Activated T-cell treated with anti-CD3 and anti-CD28 coated beads, Interleukin-2, amount 50 U/mL, for 48 hours (primary cell): ENCODE data around the gene INPP5B.
"Not testable (repeated sequence)": the region's sequence is repeated elsewhere in the genome, so short reads cannot be mapped to it uniquely, and the experiment has no call there.

Experiments
- DNase-seq, 2 experiments: peaks; one replicate each; pipeline ENCODE4 v3.0.0-alpha.2; 2020

The INPP5B gene

DNA sequence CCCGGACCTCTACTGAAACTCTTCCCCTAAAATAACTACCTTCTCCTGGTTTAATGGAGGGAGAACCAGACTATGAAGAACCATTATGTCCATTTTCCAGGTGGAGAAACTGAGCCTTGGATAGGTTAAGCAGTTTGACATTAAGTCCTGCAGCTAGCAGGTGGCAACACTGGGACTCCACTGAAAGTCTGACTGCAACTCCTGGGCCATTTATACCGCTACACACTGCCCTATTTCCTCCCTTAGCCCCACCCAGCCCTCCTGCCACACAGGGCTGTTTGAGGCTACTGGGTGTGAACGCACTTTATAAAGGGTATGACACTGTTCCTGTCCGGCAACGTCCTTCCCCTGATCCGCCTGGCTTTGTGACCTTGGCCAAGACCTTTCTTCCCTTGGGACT lies 511 bp upstream of the INPP5B start:
- no peak for DNase-seq

DNA sequence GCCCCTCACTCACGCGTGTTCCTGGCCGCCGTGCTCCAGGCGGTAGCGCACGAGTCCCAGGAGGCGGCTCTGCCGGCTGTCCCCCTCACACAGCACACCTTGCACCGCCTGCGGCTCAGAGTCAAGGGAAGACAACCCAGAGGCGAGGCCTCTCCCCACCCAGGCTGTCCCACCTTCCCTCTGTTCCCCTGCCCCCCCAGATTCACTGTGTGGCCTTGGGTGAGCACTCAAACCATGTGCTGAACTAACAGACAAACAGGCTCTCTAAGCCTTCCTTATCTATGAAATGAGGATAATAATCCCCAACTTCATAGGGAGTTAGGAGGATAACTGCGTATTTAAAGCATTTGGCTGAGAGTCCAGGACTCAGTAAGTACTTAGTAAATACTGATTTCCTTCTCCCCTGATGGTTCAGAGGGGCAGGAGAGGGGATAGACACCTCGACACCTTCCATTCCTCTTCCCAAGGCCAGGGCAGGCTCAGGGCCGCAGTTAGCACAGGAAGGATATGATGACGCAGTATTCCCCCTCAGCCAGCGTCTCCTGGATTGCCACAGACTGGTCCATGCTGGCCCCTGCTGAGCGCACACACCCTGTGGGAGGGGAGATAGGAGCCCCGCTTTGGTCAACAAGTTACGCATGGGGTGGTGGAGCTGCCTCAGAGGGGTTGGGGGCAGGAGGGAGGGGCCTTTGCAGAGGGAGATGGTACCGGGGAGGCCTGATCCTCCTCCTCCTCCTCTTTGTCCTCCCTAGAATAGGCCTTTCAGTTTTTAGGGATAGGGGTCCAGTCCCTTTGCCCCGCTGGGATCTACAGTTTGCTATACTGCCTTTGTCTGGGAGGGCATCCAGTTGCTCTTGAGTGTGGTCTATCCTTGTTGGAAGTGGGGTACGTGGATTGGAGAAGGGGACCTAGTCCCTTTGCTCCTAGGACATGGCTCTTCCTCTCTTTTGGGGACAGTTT lies 830 bp downstream of the INPP5B start:
- no peak for DNase-seq

DNA sequence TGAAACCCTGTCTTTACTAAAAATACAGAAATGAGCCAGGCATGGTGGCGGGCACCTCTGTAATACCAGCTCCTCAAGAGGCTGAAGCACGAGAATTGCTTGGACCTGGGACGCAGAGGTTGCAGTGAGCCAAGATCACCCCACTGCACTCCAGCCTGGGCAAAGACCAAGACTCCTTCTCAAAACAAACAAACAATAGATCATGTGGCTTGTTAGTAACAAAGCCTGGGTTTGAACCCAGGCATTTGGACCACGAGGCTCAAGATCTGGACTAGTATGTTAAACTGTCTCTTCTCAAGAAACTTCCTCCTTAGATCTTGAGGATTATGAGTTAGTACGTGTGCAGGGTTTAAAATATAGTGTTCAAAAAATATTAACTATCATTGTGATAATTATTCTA lies 1.6 kb downstream of the INPP5B start:
- DNase-seq, result no peak

DNA sequence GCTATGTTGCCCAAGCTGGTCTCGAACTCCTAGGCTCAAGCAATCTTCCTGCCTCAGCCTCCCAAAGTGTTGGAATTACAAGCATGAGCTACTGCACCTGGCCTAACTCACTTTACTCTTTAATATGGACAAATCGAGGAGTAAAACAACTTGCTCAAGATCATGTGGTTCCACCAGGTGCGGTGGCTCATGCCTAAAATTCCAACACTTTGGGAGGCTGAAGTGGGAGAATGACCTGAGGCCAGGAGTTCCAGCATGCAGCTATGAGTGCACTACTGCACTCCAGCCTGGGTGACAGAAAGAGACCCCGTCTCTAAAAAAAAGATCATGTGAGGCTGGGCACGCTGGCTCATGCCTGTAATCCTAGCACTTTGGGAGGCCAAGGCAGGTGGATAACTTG lies 2.0 kb downstream of the INPP5B start:
- DNase-seq, result no peak

DNA sequence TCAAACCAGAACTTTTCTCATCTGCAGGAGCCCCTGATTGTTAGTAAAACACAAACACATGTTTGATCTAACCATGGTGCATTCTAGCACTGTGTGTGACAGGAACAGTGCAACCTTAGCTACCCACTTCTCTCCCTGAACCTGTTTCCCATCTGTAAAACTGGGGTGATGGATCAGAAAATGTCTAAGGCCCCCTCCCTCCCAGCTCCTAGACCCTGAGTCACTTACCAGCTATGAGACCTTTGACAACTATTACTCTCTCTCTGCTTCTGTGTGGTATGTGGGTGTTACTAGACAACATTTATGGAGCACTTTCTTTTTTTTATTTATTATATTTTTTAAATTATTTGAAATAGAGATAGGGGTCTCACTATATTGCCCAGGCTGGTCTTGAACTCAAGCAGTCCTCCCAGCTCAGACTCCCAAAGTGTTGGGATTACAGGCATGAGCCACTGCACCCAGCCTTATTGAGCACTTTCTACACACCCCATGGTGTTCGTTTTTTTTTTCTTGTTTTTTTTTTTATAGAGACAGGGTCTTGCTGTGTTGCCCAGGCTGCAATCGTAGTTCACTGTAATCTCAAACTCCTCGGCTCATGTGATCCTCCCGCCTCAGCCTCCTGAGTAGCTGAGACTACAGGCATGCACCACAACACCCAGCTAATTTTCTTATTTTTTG lies 2.6 kb downstream of the INPP5B start:
- DNase-seq, result no peak

DNA sequence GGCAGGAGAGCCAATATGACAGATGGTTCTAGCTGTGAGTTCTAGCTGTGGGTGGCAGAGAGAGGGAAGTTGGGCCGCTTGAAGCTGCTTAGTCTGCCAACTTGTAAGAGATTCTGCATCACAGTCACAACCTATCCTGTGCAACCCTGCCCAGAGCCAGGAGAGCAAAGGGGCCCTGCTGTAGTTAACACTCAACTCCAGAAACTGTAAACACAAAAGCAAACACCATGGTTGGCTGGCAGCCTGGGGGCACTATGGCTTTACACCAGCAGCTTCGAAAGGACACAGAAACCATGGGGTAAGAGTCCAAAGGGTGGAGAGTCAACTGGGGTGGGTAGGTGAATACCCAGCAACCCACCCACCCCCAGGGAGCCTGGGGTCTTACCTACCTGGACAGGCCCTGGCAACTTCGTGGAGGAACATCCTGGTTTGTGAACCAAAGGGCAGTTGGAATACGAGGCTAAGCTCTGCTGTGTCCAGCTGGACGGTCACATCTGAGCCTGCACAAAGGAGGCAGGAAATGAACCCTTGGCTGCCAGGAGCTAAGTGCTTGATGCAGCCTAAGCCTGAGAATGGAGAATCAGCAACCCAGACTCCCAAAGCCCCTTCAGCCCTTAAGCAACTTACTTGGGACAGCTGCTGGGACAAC lies 6.4 kb downstream of the INPP5B start:
- DNase-seq, result no peak

DNA sequence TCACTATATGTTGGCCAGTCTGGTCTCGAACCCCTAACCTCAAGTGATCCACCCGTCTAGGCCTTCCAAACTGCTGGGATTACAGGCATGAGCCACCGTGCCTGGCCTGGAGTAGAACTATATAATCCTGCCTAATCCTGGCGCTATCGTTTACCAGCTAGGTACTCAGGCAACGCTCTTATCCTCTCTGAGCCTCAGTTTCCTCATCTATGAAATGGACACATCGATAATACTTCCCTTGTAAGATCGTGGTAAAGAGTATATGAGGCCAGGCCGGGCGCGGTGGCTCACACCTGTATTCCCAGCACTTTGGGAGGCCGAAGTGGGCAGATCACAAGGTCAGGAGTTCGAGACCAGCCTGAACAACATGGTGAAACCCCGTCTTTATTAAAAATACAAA lies 10.1 kb downstream of the INPP5B start:
- not testable (repeated sequence) for DNase-seq

DNA sequence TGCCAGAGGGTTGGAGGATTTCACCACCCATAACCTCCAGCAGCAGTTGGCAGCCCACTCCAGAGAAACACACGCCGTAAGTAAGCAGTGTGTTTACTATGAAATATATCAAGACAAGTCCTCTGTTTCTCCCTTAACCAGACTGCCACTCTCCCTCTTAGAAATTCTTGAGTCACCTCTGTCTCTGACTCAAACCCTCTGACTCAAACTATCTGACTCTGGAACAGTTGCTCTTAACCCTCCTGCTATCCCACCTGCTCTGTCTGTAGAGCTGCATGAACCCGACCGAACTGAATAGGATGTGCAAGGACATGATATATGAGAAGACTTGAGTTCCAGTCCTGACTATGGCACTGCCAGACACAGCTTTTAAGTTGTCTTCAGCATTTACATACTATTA lies 14.1 kb downstream of the INPP5B start:
- DNase-seq, result no peak

DNA sequence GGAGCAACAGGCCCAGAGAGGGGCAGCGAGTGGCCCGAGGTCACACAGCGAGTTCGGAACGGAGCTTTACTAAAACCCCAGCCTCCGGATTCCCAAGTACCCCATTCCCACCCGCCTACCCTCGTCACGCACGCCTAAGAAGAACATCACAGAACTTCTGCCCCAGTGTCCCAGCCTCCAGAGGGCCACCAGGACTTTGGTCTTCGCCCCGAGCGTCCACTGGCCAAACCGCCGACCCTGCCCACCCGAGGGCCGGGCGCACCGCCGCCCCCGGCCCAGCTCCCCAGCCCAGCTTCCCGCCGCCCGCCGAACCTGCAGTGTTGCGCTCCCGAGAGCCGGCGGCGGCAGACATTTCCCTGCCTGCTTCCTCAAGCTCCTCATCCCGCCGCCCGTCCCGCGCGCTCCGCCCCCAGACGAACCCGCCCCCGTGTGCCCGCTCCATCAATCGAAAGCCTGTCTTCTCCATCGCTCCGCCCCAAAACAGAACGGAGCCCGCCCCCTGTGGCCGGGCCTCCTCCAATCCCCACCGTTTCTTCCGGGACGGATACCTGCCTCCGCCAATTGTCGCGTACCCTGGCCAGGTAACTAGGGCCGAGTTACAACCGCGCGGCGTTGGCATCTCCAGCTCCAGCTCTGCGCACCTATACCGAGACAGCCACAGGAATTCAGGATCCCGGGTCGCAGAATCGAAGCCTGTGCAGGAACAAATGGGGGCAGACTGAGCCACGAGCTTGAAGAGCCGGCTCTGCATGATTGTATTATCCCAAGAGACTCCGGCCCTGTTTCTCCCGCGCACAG lies 15.3 kb downstream of the INPP5B start:
- DNase-seq, result peak; percentile 98 to 99

DNA sequence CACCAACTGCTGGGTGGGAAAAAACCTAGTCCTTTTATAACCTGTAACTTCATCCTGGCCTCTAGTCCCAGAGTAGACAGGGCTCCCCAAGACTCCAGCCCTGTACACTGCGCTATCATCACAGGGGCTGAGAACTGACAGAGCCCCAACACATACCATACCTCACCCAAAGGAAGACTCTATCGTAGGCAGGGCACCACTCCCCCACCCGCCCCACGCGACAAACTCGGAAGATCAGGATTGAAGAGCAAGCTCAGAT lies 15.8 kb downstream of the INPP5B start:
- DNase-seq, result no peak

DNA sequence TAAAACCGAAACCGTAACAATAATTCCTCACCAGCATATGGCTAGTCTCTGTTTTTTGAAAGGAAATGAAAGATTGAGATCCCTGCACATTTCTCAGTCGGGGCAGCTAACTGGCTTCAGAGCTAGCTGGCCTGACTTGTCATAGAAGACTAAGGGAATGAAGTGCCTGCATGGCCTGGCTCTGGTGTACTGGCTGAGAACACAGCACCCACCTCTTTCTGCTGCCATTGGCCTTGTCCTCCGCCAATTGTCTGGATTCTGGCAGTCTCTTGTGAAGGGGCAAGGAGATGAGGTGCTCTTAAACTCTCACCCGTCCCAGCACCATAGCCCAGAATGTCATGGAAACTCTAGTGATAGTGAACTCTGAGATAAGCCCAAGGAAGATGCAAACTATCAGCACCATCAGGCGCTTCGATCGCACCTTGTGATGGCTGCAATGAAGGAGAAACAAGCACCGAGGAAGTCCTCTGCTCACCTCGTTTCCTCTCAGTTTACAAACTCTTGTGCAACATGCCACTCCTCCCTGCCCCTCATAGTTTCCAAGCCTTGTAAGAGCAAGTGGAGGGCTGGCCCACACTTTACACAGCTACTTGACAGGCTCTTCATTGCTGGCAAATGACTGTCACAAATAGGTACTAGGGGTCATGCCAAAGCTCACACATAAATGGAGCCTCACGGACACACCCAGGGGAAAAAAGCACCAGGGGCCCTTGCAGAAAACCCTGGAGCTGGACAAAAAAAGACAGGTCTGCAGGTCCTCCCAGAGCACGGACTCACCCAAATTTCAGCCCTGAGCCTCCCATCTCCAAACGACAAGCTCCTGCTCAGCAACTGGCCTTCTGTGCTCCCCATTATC lies 16.4 kb downstream of the INPP5B start:
- DNase-seq, result peak; percentile 59

DNA sequence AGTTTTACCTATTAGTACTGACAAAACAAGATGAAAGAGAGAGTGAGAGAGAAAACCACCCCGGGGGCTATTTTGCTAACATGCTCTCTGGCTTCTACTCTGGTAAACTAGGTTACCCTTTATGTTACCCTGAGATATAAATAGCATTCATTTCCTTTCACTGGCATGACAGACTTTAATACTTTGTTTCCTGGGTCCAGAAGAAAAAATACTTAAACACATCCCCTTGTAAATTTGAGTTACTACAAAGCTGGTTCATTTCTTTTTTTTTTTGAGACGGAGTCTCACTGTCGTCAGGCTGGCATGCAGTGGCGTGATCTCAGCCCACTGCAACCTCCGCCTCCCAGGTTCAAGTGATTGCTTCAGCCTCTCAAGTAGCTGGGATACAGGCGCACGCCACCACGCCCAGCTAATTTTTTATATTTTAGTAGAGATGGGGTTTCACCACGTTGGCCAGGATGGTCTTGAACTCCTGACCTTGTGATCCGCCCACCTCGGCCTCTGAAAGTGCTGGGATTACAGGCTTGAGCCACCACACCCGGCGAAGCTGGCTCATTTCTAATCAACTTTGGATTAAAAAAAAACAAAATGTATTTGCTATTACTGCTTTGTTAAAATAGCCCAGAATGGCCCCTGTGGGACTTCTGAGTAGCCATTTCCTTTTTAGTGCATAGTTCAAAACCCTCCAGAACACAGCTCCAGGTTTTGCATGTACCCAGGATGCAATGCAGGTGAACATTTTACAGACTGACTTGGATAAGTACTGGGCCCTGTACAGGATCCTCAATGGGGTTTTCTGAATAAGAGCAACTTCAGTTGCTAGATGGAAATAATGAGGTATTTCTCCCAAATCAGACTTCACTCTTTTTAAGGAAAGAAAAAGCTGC lies 20.6 kb downstream of the INPP5B start:
- peak in 1 of 2 experiments; percentile 29 for DNase-seq

DNA sequence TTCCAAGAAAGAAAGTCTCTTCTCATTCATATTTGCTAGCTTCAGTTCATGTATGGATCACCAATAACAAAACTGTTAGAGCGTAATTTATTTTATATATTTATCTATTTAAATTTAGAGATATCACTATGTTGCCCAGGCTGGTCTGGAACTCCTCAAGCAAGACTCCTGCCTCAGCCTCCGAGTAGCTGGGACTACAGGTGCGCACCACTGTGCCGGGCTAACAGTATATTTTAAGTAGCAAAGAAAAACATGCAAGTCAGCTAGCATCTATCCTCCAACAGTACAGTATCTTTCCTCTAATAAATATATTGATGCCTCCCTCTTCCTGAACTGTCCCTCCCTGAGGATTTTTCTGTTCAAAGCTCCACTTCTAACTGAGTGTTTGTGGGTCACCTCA lies 21.5 kb downstream of the INPP5B start:
- no peak for DNase-seq

DNA sequence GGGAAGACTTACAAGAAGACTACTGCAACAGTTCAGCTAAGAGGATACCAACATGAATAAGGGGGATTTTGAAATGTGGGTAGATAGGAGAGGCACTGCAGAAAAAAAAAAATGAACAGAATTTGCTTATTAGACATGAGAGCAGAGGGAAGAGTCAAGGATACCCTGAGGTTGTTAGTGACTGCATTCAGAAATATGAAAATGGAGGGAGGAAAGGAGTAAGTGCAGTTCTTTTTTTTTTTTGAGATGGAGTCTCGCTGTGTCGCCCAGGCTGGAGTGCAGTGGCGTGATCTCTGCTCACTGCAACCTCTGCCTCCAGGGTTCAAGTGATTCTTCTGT lies 23.3 kb downstream of the INPP5B start:
- DNase-seq, result no peak

DNA sequence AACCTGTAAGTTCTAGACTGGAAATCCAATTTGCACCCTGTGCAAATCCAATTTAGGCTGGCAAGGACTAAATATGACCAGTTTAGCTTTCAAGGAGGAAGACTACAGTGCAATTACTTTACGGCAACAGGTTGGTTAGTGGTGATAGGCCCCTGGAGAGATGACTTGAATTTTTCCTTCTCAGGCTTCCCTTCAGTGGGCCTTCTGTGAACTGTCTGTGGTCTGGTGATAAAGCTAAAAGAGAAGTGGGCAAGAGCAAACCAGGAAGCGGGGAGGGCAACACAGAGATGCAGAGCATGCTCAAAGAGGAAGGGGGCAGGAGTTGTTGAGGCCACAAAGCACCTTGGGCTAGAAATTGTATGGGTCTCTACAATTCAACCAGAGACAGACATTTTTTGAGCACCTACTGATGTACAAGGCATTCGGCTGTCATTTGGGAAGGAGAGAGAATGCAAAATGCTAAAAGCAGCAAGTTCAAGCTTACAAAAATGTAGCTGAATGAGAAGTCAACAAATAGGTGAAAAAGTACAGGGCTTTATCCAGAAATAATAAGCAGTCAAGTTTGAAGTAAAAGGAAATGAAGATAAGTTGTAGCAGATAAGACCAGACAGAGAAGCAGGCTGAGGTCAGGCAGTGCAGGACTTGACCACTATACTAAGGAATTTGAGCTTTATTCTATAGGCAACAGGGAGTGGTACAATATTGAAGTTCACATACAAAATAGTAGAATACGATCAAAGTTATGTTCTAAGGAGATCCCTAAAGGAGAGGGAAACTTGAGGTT lies 23.9 kb downstream of the INPP5B start:
- peak; percentile 31 to 39 for DNase-seq

DNA sequence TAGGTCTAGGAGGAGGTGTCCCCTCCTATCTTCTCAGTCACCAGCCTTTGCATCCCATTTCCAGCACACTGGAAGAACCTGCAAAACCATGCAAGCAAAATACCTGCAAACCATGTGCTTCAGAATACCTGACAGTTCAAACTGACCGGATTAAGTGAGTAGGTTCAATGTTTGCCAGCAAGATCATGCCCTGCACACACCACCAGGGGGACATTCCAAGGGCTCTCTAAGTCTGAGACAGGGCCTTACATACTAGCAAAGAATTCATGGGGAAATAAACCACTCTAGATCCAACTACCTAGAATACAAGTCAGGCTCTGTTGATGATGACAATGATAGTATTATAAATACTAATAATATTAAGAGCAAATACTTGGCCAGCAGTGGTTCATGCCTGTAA lies 27.6 kb downstream of the INPP5B start:
- DNase-seq, result peak in 1 of 2 experiments; percentile 35

DNA sequence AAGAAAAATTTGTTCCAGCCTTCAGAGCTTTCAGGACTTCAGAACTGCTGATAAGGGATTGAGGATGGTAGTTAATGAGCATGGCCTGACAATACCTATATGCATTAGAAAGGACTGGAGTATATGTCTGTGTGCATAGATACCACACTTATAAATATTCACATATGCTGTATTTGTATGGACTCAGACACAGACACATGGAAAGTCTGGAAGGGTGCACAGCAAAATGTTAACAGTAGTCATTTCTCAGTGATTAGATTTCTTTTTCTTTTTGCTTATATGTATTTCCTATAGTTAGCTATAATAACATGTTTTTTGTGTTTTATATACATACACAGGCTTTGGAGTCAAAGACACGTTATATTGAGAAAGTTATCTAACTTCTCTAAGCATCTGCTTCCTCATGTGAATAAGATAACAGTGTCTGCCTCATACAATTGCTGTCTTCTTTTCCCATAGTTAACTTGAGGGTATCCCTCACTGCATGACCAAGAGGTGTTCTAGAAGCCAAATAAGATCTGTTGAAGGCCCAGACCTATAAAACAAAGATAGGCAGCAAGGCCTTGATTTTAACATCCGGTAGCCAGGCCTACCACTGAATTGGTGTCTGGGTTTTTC lies 31.3 kb downstream of the INPP5B start:
- no peak for DNase-seq

DNA sequence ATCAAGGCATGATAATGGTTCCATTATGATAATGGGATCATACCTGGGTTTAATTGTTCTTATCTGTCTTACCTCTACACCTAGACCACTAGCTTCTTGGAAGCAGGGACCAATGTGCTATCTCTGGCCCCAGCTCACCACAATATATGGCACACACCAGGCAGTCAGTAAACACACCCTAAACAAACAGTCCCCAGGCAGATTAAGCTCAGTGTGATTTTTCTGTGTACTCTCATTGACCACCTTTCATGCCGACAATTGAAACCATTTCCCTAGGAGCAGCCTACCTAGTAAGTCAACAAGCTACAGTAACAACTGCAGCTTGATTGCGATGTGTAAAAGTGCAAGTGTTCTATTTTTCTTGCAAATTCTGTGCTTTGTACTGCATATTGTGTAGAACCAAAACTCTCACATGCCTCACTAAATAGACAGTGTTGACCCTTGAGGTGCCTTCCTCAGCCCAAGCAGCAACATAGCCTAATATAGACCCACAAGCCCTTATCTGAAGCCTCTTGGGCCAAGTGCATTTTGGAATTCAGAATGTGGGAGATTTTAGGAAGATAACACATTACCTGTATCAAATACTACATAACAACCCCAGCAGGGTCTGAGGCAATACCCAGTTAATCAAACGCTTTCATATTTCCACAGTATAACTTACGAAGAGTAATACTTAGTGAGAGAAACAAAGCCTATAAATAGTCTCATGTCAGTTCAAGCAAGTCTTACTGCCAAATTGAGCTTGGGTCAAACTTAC lies 32.0 kb downstream of the INPP5B start:
- no peak for DNase-seq

DNA sequence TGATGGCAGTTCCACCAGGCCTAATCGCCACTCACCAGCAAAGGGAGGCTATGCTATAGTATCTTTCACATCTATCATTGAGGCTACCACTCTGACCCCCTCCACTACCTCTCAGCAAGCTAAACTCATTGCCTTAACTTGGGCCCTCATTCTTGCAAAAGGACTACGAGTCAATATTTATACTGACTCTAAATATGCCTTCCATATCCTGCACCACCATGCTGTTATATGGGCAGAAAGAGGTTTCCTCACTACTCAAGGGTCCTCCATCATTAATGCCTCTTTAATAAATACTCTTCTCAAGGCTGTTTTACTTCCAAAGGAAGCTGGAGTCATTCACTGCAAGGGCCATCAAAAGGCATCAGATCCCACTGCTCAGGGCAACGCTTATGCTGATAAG lies 35.4 kb downstream of the INPP5B start:
- not testable (repeated sequence) for DNase-seq
